GM18507 (cell line): Measurements from ENCODE around the gene THADA.

Experiments
- DNase-seq: peaks from one replicate; pipeline ENCODE4 v3.0.0; 2011; ENCODE audit warnings: low read depth; ENCODE audit not compliant: insufficient read length; ENCODE audit errors: extremely low spot score
- FAIRE-seq: peaks from 2 replicates; lab custom pipeline; 2011; peaks lifted over from hg19 to GRCh38; lab: Jason Lieb, UNC

THADA gene

DNA sequence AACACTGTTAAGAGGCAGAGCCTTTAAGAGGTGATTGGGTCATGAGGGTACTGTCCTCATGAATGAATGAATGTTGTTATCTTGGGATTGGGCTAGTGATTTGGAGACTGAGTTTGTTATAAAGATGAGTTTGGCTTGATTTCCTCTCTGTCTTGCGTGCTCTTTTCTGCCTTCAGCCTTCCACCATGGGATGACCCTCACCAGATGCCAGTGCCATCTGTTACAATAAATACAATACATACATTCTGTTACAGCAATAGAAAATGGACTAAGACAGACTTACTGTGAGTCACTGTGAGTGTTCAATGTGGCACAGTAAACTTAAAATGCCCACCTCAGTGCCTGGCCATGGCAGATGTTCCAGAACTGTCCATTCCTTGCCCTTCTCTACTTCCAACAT, 274.4 kb downstream of the THADA start:
- DNase-seq (no peak), FAIRE-seq (no peak)

GRCh38 chr2:43319541-43319940, 276.3 kb downstream of the THADA start:
- DNase-seq (no peak), FAIRE-seq (no peak)

- DNase-seq (no peak), FAIRE-seq (no peak)
These were observed 277.0 kb downstream of the THADA start for GRCh38 chr2:43318791-43319190.

- FAIRE-seq (no peak), DNase-seq (no peak)
These were observed 278.2 kb downstream of the THADA start for GRCh38 chr2:43317680-43318079.

GRCh38 chr2:43317194-43317593, 278.6 kb downstream of the THADA start:
- FAIRE-seq (no peak), DNase-seq (no peak)

- FAIRE-seq (no peak), DNase-seq (no peak)
These were observed 280.4 kb downstream of the THADA start for GRCh38 chr2:43315482-43315881.

GRCh38 chr2:43314299-43314927, 281.4 kb downstream of the THADA start:
- FAIRE-seq = no peak
- DNase-seq = no peak

- FAIRE-seq (no peak), DNase-seq (no peak)
These were observed 282.2 kb downstream of the THADA start for GRCh38 chr2:43313642-43314017.

DNA sequence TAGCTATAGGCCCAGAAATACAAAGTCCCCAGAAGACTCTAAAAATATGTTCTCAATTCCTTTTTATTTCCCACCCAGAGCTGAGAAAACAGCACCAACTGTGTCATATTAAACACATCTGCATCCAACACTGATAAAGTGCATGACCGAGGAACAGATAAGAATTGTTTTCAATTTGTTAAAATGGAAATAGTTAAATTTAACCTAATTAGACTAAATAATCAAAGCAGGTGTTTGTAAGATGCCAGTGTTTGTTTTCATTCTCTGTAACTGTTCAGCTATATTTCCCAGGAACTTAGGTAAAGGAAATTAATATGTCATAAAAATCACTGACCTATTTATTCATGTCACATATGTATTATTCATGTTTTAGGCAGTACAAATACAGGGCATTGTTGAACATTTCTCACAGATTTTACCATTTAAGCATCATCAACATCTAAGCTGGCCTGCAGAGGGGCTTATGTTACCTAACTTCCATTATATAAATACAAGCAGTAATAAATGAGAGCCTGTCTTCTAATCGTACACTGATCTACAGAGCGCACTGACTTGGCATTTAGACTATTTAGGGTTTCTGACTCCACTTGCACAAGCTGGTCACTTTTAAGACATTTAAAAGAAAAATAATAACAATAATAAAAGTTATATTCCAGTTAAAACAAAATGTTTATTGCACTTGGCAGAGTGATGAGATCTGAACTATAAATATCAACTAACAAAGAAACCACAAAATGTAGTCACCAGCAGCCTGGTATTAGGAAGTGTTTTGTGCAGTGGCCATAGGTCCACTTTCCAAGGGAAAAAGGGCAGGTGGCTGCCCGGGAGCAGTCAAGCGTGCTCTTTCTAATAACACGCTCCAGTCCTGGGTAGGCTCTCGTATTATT, 282.8 kb downstream of the THADA start:
- no peak for FAIRE-seq
- DNase-seq = no peak

- FAIRE-seq = no peak
- DNase-seq = no peak
These were observed 284.6 kb downstream of the THADA start for GRCh38 chr2:43311276-43311675.

DNA sequence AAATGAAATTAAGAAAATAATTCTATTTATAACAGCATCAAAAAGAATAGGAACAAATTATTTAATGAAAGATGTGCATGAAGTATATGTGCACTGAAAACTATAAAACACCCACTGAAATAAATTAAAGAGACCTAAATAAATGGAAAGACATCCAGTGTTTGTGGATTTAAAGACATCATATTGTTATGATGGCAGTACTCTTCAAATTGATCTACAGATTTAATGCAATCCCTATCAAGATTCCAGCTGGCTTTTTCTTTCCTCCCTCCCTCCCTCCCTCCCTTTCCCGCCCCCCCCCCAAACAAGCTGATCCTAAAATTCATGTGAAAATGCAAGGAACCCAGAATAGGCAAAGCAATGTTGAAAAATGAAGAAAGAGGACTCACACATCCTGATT, 285.9 kb downstream of the THADA start:
- DNase-seq = no peak
- no peak for FAIRE-seq

DNA sequence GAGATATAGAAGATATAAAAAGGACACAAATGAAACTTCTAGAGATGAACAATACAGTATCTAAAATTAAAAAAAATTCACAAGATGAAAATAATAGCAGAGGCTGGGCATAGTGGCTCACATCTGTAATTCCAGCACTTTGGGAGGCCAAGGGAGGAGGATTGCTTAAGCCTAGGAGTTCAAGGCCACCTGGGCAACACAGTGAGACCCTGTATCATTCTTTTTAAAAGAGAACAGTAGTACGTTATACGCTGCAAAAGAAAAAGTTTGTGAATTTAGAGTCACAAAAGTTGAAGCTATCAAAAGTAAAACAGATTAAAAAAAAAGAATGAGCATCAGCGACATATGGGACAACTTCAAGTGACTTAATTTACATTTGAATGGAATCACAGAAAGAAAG, 287.9 kb downstream of the THADA start:
- FAIRE-seq = no peak
- no peak for DNase-seq

DNA sequence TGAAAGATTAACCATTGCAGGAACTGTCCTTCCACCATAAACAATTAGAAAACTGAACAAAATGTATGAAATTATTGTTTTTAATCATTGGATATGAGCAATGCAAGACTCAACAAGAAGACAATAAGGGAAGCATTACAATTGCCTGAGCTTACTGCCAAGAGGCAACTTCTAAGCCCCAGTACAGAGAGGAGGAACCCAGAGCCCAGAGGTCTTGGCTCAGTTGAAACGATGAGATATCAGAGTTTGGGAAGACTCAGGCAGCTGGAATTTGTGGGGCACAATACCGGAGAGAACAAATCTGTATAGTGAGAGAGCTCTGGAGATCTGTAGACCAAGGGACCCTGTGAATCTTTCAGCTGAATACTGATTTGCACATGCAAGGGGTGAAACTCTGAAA, 288.8 kb downstream of the THADA start:
- FAIRE-seq (no peak), DNase-seq (no peak)

GRCh38 chr2:43306197-43306596, 289.6 kb downstream of the THADA start:
- DNase-seq (no peak), FAIRE-seq (no peak)

DNA sequence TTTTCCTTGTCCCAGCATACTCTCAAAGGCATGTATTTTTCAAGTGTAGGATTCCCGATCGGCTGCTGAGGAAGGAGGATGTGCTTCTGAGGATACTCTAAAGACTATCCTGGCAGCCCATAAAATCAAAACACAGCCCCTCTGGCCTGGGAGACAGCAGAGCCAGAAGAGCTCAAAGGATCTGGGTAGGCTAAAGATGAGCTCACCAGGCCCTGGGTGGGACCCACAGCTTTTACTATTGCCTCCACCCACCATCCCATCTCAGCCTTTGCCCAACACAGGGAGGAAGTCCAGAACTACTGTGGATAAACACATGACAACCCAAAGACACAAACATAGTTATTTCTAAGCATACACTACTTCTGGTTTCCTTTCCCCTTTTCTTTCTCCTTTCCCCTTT, 290.3 kb downstream of the THADA start:
- FAIRE-seq = no peak
- no peak for DNase-seq

DNA sequence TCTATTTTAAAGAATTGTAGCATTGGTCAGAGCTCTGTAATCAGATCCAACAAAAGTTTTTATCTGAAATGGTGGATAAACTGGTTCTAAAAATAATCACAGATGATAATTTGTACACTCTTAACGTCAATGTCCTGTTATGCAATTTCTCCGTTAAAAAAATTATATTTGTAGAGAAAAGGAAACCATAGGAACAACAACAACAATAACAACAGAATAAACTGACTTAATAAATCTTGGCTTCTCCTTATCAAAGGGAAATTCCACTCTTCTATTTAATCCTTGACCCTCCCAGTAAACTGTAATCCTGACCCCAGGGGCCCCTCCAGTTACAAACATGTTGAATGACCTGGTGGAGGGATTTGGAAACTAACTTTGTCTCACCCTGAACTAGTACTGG, 290.8 kb downstream of the THADA start:
- no peak for FAIRE-seq
- DNase-seq = no peak

- DNase-seq = no peak
- no peak for FAIRE-seq
These were observed 291.9 kb downstream of the THADA start for GRCh38 chr2:43303889-43304288.

- no peak for FAIRE-seq
- DNase-seq = no peak
These were observed 292.8 kb downstream of the THADA start for GRCh38 chr2:43302961-43303494.

GRCh38 chr2:43302182-43302960, 293.5 kb downstream of the THADA start:
- FAIRE-seq (no peak), DNase-seq (no peak)
